ENCODE data around the gene GPR4. TPM values are rescaled to one million over a fixed set of nuclear protein-coding genes. Genes with fewer than 3 reads are reported as not detected.

Gene GPR4
- total and polyA plus RNA-seq, 2 of the 4 experiments (the other 2 are of a cell fraction): 0.02 TPM; not detected in 1

- Histone ChIP-seq H3K79me1 (ENCODE audit: low read depth in 1 of 2, low read length in 2 of 2) (no peaks in the 10 kb centered on the region), H3K9me3 (ENCODE audit: control insufficient read depth, insufficient read depth, low read length) (peaks cover 2% of the 10 kb centered on the region; the same call in 1 of the 2 replicates), H3K23ac (ENCODE audit: low read depth, low read length) (no peak overlapping the region; the same call in 1 of the 2 replicates), H3K9ac (ENCODE audit: low read depth, low read length) (no peak overlapping the region), H4K5ac (ENCODE audit: low read depth, low read length) (no peak overlapping the region), H4K20me1 (ENCODE audit: insufficient read depth, low read length) (no peaks in the 10 kb centered on the region; the same call in 1 of the 2 replicates), H2AK9ac (replicated peaks; ENCODE audit: low read depth, low read length, poor library complexity) (peak overlapping the region; percentile 70), H2BK5ac (ENCODE audit: low read depth, low read length, poor library complexity, severe bottlenecking) (no peak overlapping the region), H2AK5ac (ENCODE audit: low read depth, low read length) (no peak overlapping the region), H2BK120ac (ENCODE audit: low read depth, low read length) (no peak overlapping the region), H3K27me3 (ENCODE audit: control insufficient read depth, insufficient read depth, low read length) (peaks cover 61% of the 10 kb centered on the region), H3K36me3 (ENCODE audit: control insufficient read depth, insufficient read depth, low read length) (no peaks in the 10 kb centered on the region), H3K4me1 (ENCODE audit: control insufficient read depth, insufficient read depth, low read length) (no peaks in the 10 kb centered on the region), H3K18ac (ENCODE audit: low read depth, low read length) (no peak overlapping the region), H2BK20ac (ENCODE audit: low read depth, low read length) (no peak overlapping the region), H4K91ac (ENCODE audit: insufficient read depth, low read depth, low read length) (no peak overlapping the region), H2BK15ac (ENCODE audit: low read depth, low read length) (no peak overlapping the region), H2AFZ (replicated peaks; ENCODE audit: low read length, poor library complexity) (no peak overlapping the region), H3K56ac (ENCODE audit: extremely low read depth, insufficient read depth, low read length) (no peak overlapping the region), H3K4me2 (ENCODE audit: low read depth, low read length) (no peak overlapping the region), H3K14ac (replicated peaks; ENCODE audit: low read depth, low read length) (no peak overlapping the region), H3K27ac (ENCODE audit: insufficient read depth, low read length) (no peak overlapping the region), H3K4me3 (ENCODE audit: insufficient read depth, low read depth, low read length) (no peak overlapping the region), H4K8ac (ENCODE audit: low read depth in 2 of 2, low read length in 2 of 2) (no peak overlapping the region), H3K9me1 (ENCODE audit: insufficient read depth, low read length) (0 out of 2 replicates have a peak, but pooled peaks cover 3% of the 10 kb centered on the region), H3K4ac (ENCODE audit: low read depth, low read length) (no peak overlapping the region)
- no TSS peak for BruUV-seq (replicated peaks)
- WGBS, 2 experiments (ENCODE audit: extremely low coverage in 2 of 2, insufficient read length in 1 of 2): 17% methylated on average over 6 of the region's 13 CpGs; no CpG with 5 or more reads in 1 of the 2 experiments
- intact Hi-C loops (cut with micrococcal nuclease): no loop called here
- dilution Hi-C loops (cut with HindIII; ENCODE audit: low sequenced_read_pairs, unreplicated experiment): no loop called here
- ChIA-PET CTCF (no interaction called here), POLR2A (ENCODE audit: unreplicated experiment) (no interaction called here)
- ATAC-seq (ENCODE audit: low read depth): no peak
- TF ChIP-seq MAZ (IDR thresholded peaks at IDR 0.05; ENCODE audit: borderline replicate concordance, low read depth, low read length) (no peak), MXI1 (IDR thresholded peaks at IDR 0.05; ENCODE audit: borderline replicate concordance, low read depth, low read length) (no peak), CEBPB (IDR thresholded peaks at IDR 0.05; ENCODE audit: low read depth, low read length) (no peak), CHD1 (IDR thresholded peaks at IDR 0.05; ENCODE audit: low read depth, low read length) (no peak), MAFK (IDR thresholded peaks at IDR 0.05; ENCODE audit: low read depth, low read length) (no peak), RCOR1 (IDR thresholded peaks at IDR 0.05; ENCODE audit: insufficient replicate concordance, low read length) (no peak), FOS (IDR thresholded peaks at IDR 0.05; ENCODE audit: low read depth, low read length) (no peak)
- in situ Hi-C loops (cut with MboI; ENCODE audit: low sequenced_read_pairs): no loop called here
- no peak for DNase-seq
Measured at GRCh38 chr19:45599286-45599685, 2.7 kb downstream of the GPR4 start.
